Spleen (tissue), 7 donors: ENCODE results near the gene TCEANC2.

Experiments used
- POLR2A ChIP-seq, 3 donors: fragments of 450-650 bp; IDR thresholded peaks; one replicate each; pipeline ENCODE4 v1.5.1; 2017; ENCODE audit warnings: antibody characterized with exemption in 3 of 3, mild to moderate bottlenecking in 1 of 3
- TF ChIP-seq, protein P1 (sequence below), 11 experiments: fragments of 200-600 bp in 7 of 11; fragments of 450-650 bp in 4 of 11; sonication (generic) in 4 of 11; IDR thresholded peaks in 8 of 11; conservative IDR thresholded peaks in 3 of 11; 1 replicate in 7 of 11; 2 replicates in 4 of 11; pipeline versions ENCODE4 v1.4.0 to v1.8.0; 2016 to 2021; ENCODE audit warnings: antibody characterized with exemption in 11 of 11, inconsistent platforms in 4 of 11, mild to moderate bottlenecking in 1 of 11
- donor health status: DM: no; HTN: no; CAD: no; lungs with moderate emphysema.
- donor health status: DM: no; HTN: no; CAD: no.
- donor health status: DM: no; HTN: no; CAD: no.

DNA sequence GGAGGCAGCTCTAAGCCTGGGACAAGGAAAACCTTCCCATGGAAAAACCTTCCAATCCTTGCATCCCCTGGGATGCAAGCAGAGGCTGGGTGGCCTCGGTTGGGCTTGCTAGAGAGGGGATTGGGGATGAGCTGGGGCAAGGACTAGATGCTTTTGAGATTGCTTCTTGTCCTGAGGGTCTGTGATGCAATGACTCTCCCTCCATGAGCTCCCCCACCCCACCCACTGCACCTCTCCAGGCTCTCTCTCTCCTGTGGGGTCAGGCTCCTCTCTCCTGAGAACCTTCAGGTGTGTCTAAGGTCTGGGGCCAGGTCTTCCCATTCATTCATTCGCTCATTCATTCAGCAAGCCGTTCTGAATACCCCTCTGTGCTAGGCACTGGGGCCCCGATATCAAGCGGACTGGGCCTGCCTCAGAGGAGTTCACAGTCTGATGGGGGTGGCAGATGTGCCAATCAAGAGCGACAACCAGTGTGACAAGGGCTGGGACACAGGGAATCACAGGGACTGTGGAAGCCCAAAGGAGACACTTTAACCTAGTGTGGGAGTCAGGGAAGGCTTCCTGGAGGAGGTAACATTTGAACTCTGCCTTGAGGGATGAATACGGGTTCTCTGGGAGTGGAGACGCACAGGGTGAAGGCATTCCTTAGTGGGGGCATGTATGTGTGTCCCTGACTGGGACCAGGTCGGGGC lies 41.9 kb upstream of the TCEANC2 start:
- no peak for TF ChIP-seq POLR2A (IDR thresholded peaks at IDR 0.05)
- TF ChIP-seq, protein P1, sequence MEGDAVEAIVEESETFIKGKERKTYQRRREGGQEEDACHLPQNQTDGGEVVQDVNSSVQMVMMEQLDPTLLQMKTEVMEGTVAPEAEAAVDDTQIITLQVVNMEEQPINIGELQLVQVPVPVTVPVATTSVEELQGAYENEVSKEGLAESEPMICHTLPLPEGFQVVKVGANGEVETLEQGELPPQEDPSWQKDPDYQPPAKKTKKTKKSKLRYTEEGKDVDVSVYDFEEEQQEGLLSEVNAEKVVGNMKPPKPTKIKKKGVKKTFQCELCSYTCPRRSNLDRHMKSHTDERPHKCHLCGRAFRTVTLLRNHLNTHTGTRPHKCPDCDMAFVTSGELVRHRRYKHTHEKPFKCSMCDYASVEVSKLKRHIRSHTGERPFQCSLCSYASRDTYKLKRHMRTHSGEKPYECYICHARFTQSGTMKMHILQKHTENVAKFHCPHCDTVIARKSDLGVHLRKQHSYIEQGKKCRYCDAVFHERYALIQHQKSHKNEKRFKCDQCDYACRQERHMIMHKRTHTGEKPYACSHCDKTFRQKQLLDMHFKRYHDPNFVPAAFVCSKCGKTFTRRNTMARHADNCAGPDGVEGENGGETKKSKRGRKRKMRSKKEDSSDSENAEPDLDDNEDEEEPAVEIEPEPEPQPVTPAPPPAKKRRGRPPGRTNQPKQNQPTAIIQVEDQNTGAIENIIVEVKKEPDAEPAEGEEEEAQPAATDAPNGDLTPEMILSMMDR (IDR thresholded peaks at IDR 0.05 in 8 of 11, conservative IDR thresholded peaks at IDR 0.05 in 3 of 11), result no peak
